HepG2 (cell line): Measurements from ENCODE around the gene FAM149A.

Source experiments
- ASH2L ChIP-seq: fragments of 300-600, 200-600 bp; sonication (generic); IDR thresholded peaks from 2 replicates; pipeline ENCODE4 v1.7.0; 2017; ENCODE audit warnings: low read depth, mild to moderate bottlenecking, moderate library complexity, mixed read lengths, low read length; ENCODE audit not compliant: insufficient read length
- CTCF ChIP-seq: sonication (generic); formaldehyde crosslinking; IDR thresholded peaks from 2 replicates; pipeline ENCODE4 v1.5.0; 2020; ENCODE audit warnings: mild to moderate bottlenecking, missing genetic modification reagents, moderate library complexity
- RAD21 ChIP-seq: fragments of 450-650 bp; formaldehyde crosslinking; IDR thresholded peaks from 2 replicates; pipeline ENCODE4 v1.5.0; 2020; ENCODE audit warnings: mild to moderate bottlenecking
- ZNF121 ChIP-seq: sonication (generic); formaldehyde crosslinking; IDR thresholded peaks from 2 replicates; pipeline ENCODE4 v1.5.0; 2020; ENCODE audit warnings: mild to moderate bottlenecking, missing genetic modification reagents
- ZNF224 ChIP-seq: sonication (generic); formaldehyde crosslinking; IDR thresholded peaks from 2 replicates; pipeline ENCODE4 v1.5.0; 2020; ENCODE audit warnings: mild to moderate bottlenecking, missing genetic modification reagents
- ZNF362 ChIP-seq: sonication (generic); formaldehyde crosslinking; IDR thresholded peaks from 2 replicates; pipeline ENCODE4 v1.4.0; 2020; ENCODE audit warnings: missing genetic modification reagents, mild to moderate bottlenecking, borderline replicate concordance
- ZNF496 ChIP-seq: sonication (generic); formaldehyde crosslinking; IDR thresholded peaks from 2 replicates; pipeline ENCODE4 v1.8.1; 2023; ENCODE audit warnings: mild to moderate bottlenecking, moderate library complexity, missing genetic modification reagents; ENCODE audit not compliant: insufficient replicate concordance

GRCh38 chr4:186132577-186133242 lies 28.2 kb downstream of the FAM149A start:
- TF ChIP-seq CTCF (CRISPR knock-in tag) (peak; percentile 47), ZNF121 (CRISPR knock-in tag) (no peak), ASH2L (no peak), ZNF496 (CRISPR knock-in tag) (no peak), ZNF362 (CRISPR knock-in tag) (no peak), ZNF224 (CRISPR knock-in tag) (no peak), RAD21 (CRISPR knock-in tag) (no peak)
